Measurements from ENCODE around the gene NKX6-1. TPM values are rescaled to one million over a fixed set of nuclear protein-coding genes. Genes with fewer than 3 reads are reported as not detected.

The NKX6-1 gene
- total and polyA plus RNA-seq, 9 of the 15 experiments (the other 6 are each of a cell fraction or from before 2014, with no cell fraction given) = not detected

GRCh38 chr4:84490663-84491062 lies 8.4 kb downstream of the NKX6-1 start (continued):
- TF ChIP-seq ZBTB40 (IDR thresholded peaks at IDR 0.05) (no peak), ZBTB40 (CRISPR knock-in tag; IDR thresholded peaks at IDR 0.05) (no peak), ZNF12 (CRISPR knock-in tag; IDR thresholded peaks at IDR 0.05) (no peak), LARP7 (IDR thresholded peaks at IDR 0.05) (no peak)
